Fibroblast of skin of scalp (primary cell): ENCODE data around the gene GADD45G. TPM values are rescaled to one million over a fixed set of nuclear protein-coding genes. Genes with fewer than 3 reads are reported as not detected.

Source experiments
- DNase-seq: peaks from one replicate; pipeline ENCODE4 v3.0.0-alpha.2; 2013
- polyA plus RNA-seq, 2 experiments: library from polyadenylated mRNA; unstranded; fragments of 120-200 nt; gene quantifications; one replicate each; pipeline ENCODE4 v1.2.1, GENCODE V29; 2013; ENCODE audit not compliant: insufficient read length in 2 of 2

The GADD45G gene
- 0.94 TPM for polyA plus RNA-seq (2013, experiment 1 of 2; ENCODE audit: insufficient read length)
- polyA plus RNA-seq (2013, experiment 2 of 2; ENCODE audit: insufficient read length): 1.2 TPM

GRCh38 chr9:89604729-89605464, at the start of gene GADD45G:
GADD45G (plus strand) TSS chr9:89605012; CDS start chr9:89605122, 110 bp downstream.
- DNase-seq: peak; percentile 64

GRCh38 chr9:89555036-89555415, 49.8 kb upstream of the GADD45G start:
- DNase-seq: no peak

GRCh38 chr9:89555451-89556375, 49.1 kb upstream of the GADD45G start:
- no peak for DNase-seq

- DNase-seq: no peak
These were observed 46.5 kb upstream of the GADD45G start for GRCh38 chr9:89558196-89558899.

GRCh38 chr9:89558948-89559347, 45.9 kb upstream of the GADD45G start:
- DNase-seq: no peak

- DNase-seq: peak; percentile 72
These were observed 42.5 kb upstream of the GADD45G start for GRCh38 chr9:89562186-89562814.

- DNase-seq: no peak
These were observed 41.1 kb upstream of the GADD45G start for GRCh38 chr9:89563571-89564345.

GRCh38 chr9:89564346-89564878, 40.4 kb upstream of the GADD45G start:
- peak; percentile 2 for DNase-seq

- DNase-seq: no peak
These were observed 37.2 kb upstream of the GADD45G start for GRCh38 chr9:89567649-89568048.

- DNase-seq: no peak
These were observed 30.5 kb upstream of the GADD45G start for GRCh38 chr9:89574309-89574708.

GRCh38 chr9:89576404-89576839, 28.4 kb upstream of the GADD45G start:
- peak; percentile 34 for DNase-seq

- no peak for DNase-seq
These were observed 27.4 kb upstream of the GADD45G start for GRCh38 chr9:89577363-89577762.

- DNase-seq: no peak
These were observed 24.9 kb upstream of the GADD45G start for GRCh38 chr9:89579741-89580385.

GRCh38 chr9:89586311-89586710, 18.5 kb upstream of the GADD45G start:
- DNase-seq: no peak

- DNase-seq: no peak
These were observed 16.4 kb upstream of the GADD45G start for GRCh38 chr9:89588271-89588879.

GRCh38 chr9:89590415-89590814, 14.4 kb upstream of the GADD45G start:
- DNase-seq: no peak

GRCh38 chr9:89591274-89592212, 13.3 kb upstream of the GADD45G start:
- no peak for DNase-seq

GRCh38 chr9:89592213-89592815, 12.5 kb upstream of the GADD45G start:
- no peak for DNase-seq
